GM19395 (cell line): ENCODE measurements around the gene SDHAF3.
"Not testable (repeated sequence)": the region's sequence is repeated elsewhere in the genome, so short reads cannot be mapped to it uniquely, and the experiment has no call there.

ENCODE experiments used
- ATAC-seq: cut with Tn5 transposase; IDR thresholded peaks from one replicate; pipeline ENCODE4 v1.9.1; 2021; ENCODE audit warnings: mild to moderate bottlenecking, moderate library complexity; ENCODE audit not compliant: unreplicated experiment

The SDHAF3 gene

DNA sequence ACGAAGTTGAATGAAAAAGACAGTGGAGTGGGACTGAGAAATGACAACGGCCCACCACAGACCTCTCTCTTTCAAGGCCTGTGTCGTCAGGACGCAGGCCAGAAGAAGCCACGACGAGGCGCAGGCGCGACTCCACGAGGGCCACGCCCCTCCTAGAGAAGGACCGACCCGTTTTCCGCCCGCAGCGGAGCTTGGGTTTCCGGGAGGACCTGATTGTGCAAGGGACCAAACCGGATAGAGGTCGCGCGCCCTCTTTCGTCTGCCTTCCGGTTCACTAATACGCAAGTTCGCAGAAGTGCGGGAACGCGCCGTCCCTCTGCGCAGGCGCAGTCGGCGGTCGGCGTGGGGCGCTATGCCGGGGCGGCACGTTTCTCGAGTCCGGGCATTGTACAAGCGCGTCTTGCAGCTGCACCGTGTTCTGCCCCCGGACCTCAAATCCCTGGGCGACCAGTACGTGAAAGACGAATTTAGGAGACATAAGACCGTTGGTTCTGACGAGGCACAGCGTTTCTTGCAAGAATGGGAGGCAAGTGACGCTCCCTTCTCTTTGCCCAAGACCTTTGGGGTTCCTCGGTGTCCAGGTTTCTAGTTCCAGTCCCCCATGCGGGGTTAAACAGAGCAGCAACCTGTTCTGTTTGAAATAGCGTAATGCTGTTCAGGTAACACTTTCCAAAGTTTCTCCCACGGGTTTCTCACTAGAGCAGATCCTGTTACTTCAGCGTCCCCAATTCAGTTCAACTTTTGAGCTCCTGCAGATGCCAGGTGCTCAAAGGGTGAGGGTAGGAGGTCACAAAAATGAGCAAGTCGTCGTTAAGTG lies at the start of gene SDHAF3:
Gene SDHAF3 (plus strand): TSS at position 327 of the 817 bp plus-strand sequence. CDS start 26 bp downstream, at position 353.
- ATAC-seq = peak; percentile 94

DNA sequence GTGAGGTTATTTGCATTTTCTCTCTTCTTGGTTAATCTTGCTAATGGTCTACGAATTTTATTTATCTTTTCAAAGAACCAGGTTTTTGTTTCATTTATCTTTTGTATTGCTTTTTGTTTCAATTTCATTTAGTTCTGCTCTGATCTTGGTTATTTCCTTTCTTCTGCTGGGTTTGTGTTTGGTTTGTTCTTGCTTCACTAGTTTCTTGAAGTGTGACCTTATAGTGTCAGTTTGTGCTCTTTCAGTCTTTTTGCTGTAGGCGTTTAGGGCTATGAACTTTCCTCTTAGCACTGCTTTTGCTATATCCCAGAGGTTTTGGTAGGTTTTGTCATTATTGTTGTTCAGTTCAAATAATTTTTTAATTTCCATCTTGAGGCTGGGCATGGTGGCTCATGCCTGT lies 45.5 kb upstream of the SDHAF3 start:
- not testable (repeated sequence) for ATAC-seq

DNA sequence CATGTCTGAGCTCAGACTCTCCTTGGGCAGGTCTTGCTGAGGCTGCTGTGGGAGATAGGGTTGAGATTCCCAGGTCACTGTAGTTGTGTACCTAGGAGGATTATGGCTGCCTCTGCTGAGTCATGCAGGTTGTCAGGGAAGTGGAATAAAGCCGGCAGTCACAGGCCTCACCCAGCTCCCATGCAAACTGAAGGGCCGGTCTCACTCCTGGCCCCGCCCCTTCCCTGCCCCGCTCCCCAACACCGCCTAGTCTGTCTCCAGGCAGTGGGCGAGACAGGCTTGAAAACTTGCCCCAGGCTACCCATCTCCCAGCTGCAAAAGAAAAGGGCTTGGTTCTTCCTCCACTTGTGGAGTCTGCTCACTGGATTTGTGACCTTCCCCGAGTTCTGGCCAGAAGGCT lies 41.6 kb upstream of the SDHAF3 start:
- ATAC-seq = no peak

DNA sequence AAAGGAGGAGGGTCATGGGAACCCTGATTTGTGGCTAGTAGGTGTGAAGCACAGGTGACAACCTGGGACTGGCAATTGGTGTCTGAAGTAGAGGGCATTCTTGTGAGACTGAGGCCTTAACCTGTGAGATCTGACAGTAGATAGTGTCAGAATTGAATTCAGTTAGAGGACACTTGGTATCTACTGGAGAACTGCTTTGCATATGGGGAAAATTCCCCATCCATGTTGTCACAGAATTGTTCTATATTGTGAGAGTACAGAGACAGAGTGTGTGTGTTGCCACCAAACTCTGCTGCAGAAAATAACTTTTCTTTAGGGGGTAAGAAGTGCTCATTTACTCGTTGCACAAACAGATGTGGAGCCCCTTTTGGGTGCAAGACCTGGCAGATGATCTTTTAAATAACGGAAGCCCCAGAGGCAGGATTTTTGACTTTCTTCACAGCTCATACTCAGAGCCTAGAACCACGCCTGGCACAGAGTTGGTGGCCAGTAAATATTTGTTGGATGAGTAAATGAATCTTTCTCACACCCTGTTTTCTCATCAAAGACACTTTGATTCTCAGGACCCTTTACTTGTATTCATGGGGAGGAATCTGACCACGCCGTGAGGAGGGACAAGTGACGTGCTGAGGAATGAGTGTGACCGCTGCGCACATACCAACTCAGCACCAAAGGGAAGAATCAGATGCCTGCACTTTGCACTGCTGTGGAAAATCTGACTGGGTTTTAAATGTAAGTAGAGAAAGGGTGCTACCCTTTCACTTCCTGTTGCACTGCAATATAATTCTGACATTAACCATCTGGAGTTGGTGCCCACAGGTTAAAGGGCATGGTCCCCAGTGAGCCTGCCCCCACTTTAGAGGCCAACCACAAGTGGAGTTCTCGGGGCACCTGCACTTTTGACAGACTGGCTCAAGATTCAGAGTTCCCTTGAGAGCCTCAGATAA lies 39.2 kb upstream of the SDHAF3 start:
- ATAC-seq = peak; percentile 81

DNA sequence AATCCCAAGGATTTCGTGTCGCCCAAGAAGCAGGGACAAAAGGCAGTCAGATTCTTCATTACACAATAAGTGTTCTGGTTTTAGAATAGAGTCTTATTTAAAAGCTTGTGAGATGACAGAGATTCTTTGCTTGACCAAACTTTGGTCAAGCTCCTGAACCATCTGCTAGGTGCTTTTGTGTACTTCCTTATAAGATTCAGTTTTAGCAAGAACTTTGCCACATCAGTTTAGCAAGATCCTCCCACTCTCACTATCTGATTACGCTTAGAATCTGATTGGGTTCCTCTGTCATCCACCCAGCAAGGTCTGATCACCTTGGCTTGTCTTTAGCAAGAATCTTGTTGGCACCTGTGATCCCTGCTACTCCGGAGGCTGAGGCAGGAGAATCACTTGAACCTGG lies 38.2 kb upstream of the SDHAF3 start:
- ATAC-seq = no peak

DNA sequence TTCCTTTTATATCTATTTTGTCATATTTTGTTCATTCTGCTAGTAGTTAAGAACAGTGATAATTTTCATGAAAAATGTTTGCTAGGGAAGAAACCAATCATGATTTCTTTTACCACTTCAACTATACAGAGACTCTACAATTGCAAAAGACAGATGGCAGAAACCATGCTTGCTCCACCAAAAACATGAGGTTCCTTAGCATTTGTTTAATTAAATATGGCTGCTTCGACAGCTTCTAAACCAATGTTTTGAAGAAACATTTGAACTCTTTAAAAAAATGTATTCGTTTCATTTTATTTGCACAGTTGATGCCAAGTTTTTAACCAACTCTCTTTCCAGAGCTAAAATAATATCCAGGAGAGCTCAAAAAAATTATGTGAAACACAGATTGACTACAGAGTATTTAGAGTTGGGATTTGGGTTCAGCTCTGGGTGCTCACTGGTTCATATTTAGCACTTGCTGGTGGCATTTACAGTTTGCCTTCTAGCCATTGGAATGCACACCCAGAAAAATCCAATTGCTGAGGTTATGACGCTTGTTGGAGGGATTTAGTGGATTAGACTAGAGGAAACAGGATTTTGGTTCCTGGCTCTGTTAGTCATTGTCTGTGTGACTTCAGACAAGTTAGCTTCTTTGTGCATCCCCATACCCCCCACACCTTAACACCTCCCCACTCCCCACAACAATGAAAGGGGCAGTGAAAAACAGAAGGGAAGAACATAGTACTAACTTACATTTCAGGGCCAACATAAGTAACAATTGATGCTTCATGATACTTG lies 35.8 kb upstream of the SDHAF3 start:
- ATAC-seq = no peak

DNA sequence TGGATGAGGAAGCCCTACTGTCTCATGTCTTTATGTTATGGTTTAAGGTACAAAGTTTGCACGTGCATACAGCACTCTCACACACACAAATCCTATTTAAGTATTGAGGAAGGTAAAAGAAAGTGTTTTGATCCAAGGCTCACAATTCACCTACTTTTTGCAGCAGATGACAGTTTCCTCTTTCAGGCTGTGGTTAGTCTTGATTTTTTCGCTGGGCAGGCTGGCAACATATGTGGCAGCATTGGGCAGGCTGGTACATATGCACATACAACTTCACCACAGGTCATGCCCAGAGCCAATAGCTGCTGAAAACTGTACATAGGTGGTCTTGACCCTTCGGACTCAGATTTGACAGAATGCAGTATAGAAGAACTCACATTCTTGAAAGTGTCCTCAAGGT lies 29.1 kb upstream of the SDHAF3 start:
- ATAC-seq = no peak

DNA sequence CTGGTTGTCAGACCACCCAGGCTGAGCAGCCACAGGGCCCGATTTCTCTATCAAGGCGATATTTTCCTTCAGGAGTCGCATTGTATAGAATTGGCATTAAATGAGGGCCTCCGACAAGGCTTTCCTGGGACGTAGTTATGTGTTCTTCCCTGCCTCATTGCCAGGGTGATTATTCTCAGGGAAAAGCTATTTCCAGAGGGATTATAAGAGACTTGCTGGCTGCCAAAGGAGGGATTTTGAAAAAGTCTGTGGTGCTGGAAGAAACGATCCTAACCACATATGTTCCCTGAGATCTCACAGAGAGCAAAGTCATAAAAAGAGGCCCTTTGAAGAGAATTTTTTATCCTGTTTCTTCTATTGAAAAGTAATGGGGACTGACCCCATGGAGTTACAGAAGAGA lies 27.7 kb upstream of the SDHAF3 start:
- ATAC-seq = no peak

DNA sequence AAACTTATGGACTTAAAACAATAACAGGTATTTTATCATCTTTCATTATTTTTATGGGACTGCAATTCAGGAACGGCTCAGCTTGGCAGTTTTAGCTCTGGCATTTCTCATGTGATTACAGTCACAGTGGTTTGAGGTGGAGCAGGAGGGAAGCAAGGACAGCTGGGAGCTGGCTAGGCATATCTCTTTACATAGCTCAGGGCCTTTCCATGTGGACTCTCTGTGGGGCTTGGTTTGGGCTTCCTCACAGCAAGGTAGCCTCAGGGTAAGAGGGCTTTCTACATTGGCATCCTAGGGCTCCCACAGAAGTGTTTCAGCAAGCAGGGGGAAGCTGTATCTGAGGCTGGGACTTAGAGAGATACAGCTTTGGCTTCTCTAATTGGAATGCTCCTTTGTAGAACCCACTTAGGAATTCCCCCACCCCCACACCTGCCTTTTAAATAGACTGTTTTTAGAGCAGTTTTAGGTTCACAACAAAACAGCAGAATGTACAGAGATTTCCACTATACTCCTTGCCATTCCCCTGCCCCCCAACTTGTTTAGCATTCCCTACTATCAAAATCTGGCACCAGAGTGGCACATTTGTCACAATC lies 26.6 kb upstream of the SDHAF3 start:
- no peak for ATAC-seq

DNA sequence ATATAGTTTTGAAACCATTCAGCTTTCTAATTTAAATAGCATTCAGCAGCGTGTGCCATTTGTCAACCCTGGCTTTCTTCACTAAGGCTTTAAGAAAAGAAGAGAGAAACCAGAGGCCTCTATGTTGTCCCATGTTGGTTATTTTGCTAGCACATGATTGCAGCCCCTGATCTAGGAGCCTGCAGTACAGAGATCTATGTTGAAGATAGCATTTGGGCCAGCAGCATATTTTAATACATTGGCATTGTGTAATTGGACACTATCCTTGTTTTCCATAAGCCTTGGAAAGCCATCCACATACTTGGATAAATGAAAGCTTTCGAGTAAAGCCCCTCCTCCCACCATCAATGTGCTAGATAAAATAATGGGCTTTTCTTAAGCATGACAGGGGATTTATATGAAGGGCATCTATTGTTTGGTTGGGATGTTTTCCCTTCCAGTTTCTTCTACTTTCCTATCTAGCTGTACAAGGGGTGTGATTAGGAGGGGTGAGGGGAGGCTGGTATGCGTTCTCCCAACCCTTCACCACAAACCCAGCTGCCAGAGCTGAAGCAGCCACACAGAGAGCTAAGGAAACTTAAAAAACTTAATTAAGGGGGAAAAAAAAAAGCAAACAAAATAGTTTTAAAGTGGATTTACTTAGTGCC lies 23.1 kb upstream of the SDHAF3 start:
- ATAC-seq = no peak

DNA sequence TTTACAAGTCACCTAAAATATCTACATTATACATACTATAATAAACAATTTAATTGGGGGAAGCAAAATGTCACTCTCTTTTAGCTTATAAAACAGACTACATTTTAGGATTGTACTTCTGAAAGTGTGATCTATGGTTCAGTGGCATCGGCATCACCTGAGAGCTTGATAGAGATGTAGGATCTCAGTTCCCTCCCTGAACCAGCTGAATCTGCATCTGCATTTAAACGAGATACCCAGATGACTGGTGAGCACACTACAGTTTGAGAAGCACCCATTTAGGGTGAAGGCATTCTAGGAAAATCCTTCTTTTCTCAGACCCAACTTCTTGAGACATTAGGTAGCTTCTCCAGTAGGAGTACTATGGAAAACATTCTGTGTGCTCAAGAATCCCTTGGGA lies 21.5 kb upstream of the SDHAF3 start:
- ATAC-seq = no peak

DNA sequence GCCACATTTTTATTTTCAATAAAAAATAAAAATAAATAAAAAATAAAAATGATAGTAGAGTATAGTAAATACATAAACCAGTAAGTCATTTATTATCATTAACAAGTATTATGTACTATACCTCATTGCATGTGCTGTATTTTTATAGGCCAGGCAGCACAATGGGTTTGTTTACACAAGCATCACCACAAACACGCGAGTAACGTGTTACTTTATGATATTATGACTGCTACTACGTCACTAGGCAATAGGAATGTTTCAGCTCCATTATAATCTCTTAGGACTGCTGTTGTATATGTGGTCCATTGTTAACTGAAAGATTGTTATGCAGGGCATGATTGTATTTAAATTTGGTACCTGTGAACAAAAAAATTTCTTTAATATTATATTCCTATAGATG lies 20.8 kb upstream of the SDHAF3 start:
- ATAC-seq = no peak

DNA sequence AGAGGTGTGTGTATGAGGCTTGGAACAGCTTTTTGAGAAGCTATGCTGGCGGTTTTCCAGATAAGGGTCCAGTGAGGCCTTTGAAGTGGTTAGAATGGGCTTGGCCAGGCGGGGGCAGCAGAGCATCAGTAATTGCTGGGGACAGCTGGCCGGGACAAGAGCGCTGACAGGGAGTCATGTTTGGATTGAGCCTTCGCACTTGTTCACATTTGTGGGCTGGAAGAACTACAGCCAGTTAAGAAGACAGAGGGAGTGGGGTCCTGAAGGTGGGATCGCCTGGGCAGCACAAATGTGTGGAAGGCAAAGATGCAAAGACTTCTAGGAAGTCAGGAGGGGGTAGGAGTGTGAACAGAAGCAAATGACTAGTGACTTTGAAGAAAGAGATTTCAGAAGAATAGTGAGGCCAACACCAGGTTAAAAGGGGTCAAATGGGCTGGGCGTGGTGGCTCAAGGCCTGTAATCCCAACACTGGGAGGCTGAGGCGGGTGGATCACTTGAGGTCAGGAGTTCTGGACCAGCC lies 12.7 kb upstream of the SDHAF3 start:
- ATAC-seq = peak; percentile 98

DNA sequence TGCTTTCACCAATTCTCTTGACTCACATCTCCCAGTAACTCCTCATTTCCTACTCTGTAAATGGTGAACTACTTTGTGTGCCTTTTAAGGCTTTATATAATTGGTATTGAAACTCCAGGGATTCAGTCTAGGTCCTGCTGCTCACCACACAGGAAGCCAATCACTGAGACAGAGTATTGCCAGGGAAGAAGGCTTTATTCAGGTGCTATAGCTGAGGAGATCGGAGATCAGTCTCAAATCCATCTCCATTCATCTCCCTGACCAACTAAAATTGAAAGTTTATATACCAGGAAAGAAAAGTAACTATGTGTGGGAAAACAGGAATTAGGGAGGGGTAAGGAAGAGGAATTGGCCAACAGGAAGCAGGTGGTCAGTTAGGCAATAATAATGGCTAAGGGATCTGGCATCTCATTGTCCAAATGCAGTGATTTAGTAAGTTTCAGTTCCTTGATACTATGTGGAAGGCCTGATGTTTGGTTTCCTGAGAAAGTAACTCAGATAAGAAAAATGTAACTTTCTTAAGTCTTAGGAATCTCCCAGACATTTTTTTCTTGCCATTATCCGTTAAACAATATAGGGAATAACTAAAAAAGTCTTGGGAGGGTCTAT lies 10.2 kb upstream of the SDHAF3 start:
- ATAC-seq = no peak

DNA sequence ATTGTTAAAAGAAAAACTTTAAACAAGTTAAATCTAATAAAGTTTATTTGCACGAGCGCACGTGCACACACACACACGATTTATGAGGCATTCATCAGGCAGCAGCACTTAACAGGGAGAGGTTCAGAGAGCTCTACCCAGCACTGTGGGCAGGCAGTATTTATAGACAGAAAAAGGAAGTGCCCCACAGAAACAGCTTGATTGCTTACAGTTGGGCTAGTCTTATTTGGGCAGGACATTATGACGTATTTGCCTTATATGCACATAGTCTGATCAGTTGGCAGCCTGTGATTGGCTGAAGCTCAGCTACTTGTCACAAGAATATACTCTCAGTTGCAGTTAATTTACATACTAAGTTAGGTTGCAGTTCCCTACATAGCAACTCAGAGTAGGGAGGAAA lies 1.2 kb upstream of the SDHAF3 start:
- ATAC-seq = no peak

DNA sequence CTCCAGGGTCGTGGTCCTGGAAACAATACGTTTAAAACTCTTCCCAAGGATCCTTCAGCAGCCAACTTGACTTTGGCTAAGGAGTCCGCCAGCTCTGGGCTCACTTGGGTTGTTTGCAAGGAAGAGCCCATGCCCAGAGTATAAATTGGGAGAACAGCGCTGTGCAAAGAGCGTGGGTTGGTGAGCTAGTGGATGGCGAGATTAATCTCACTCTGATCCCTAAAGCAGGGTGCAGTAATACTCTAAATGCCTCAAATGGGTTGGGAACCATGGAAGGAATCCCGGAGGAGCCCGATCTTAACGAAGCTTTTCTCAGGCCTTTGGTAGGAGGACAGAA lies 495 bp upstream of the SDHAF3 start:
- ATAC-seq = no peak

DNA sequence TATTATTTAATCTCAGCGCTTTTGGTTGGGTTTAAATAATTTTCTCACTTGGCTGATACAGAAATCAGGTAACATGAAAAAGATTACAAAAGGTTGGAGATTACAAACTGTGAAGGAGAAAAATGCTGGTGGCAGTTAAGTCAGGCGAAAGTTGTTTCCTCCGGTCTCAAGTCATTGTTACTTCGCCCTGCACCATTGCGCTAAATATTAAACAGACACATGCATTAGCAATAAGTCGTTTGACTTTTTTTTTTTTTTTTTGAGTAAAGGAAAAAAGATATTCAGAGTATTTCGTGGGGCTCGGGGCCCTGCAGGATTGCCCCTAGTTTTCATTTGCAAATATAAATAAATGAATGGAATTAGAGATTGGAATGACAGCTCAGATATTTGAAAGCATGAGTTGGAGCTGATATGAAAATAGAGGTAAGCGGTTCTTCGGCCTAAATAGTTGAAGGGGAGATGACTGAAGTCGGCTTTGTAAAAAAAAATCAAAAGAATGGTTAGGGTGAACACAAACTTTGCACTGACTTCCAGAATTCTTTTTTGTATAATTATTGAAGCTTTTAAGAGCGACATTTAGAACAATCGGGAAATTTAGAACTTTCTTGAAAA lies 914 bp downstream of the SDHAF3 start:
- ATAC-seq = no peak

DNA sequence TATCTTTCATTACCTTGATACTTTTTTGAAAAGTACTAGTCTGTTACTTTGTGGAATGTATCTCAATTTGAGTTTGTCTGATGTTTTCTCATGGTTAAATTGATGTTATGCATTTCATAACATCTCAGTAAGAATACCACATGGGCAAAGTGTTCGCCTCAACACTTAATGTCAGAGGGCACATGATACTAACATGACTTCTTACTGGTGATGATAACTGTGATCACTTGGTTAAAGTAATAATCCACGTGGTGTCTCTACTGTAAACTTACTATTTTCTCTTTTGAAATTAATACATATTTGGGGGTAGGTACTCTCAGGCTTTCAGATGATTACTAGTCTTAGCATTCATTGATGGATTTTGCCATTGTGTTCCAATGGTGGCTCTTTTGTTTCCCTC lies 2.2 kb downstream of the SDHAF3 start:
- ATAC-seq = no peak

DNA sequence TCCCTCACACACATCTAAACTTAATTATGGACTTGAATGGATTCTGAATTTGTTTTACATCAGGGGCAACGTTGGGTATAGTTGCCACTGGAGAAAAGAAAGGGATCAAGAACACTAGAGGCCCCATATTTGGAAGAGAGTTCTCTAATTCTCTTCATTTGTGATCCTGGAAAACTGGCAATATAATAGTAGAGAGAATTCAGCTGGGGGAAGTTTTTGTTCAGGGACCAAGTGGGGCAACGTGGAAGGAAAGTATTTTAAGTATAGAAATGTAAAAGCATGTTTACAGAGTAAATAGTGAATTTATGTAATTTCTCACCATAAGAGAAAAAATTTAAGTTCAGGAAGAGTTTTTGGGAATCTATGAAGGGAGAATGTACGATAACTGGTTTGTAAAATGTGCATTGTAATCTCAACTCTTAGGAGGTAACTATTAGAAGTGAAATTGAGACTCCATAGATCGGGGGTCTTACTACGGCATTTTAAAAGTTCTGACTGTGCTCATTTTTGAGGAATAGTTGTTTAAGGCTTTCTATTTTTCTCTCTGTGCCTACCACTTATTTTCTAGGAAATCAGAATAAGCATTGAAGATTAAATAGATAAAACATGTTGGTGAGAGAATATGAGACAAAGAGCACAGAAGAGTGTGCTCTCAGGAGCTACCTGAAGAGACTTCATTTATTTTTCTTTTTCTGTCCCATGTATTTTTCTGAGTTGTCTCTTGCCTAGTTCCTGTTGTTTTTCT lies 3.4 kb downstream of the SDHAF3 start:
- ATAC-seq = no peak
